Measurements from ENCODE around the gene C10orf62. TPM values are rescaled to one million over a fixed set of nuclear protein-coding genes. Genes with fewer than 3 reads are reported as not detected.
A peak's percentile ranks its signal among the peaks of the same experiment; 100 is the strongest.

Gene C10orf62
- total and polyA plus RNA-seq, 2 of the 13 experiments (the other 11 are each of a cell fraction or from before 2014, with no cell fraction given), result 0.61 to 1.6 TPM

DNA sequence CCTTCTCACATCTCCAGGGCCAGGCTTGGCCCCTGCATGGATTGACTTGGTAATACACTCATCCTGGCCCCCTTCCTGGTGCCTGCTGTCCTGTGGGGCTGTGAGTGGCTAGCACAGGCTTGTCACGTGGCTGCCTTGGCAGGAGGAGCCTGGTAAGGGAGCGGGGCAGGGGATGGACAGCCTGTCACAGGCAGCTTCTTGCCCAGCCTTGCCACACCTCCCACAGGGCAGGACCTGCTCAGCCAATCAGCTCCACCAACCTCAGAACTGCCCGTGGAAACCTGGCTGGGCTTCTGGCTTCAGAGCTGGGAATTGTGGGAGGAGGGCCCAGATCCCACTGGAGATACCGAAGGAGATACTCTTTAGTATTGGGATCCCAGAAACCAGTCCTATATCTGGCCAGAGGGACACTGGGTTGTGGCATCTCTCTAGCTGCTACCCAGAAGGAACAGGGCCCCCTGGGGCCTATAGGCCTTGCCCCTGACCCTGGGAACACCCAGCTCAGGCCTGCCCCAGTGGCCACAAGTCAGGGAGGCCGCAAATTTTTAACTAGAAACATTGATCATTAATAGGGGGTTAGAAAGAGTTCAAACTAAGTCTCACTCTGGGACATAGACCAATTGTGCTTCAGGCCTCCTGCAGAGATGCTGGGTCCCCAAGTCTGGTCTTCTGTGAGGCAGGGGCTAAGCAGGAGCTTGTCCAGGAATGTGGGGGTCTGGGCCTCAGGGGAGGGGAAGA is 5.3 kb upstream of the C10orf62 start, which contains the start of gene HOGA1 (continued):
- TF ChIP-seq, protein P1, sequence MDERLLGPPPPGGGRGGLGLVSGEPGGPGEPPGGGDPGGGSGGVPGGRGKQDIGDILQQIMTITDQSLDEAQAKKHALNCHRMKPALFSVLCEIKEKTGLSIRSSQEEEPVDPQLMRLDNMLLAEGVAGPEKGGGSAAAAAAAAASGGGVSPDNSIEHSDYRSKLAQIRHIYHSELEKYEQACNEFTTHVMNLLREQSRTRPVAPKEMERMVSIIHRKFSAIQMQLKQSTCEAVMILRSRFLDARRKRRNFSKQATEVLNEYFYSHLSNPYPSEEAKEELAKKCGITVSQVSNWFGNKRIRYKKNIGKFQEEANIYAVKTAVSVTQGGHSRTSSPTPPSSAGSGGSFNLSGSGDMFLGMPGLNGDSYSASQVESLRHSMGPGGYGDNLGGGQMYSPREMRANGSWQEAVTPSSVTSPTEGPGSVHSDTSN (CRISPR knock-in tag; IDR thresholded peaks at IDR 0.05), result peak; percentile 34; the same call in 1 of the 2 replicates
- TF ChIP-seq YEATS2 (CRISPR knock-in tag; IDR thresholded peaks at IDR 0.05; ENCODE audit: borderline replicate concordance) (peak; percentile 50; the same call in 1 of the 2 replicates), PLRG1 (conservative IDR thresholded peaks at IDR 0.05) (no peak), ZNF574 (CRISPR knock-in tag; IDR thresholded peaks at IDR 0.05) (0 out of 2 replicates have a peak, but pooled peaks have one; percentile 13), PREB (CRISPR knock-in tag; IDR thresholded peaks at IDR 0.05) (no peak), THRA (CRISPR knock-in tag; IDR thresholded peaks at IDR 0.05; ENCODE audit: borderline replicate concordance) (0 out of 2 replicates have a peak, but pooled peaks have one; percentile 8), ZBED4 (CRISPR knock-in tag; IDR thresholded peaks at IDR 0.05; ENCODE audit: borderline replicate concordance) (0 out of 2 replicates have a peak, but pooled peaks have one; percentile 22), HNRNPUL1 (IDR thresholded peaks at IDR 0.05; ENCODE audit: low read depth, low read length) (no peak), SALL1 (CRISPR knock-in tag; IDR thresholded peaks at IDR 0.05) (peak; percentile 61; the same call in 1 of the 2 replicates), ZNF572 (CRISPR knock-in tag; IDR thresholded peaks at IDR 0.05) (no peak; the same call in 1 of the 2 replicates), ATRX (CRISPR knock-in tag; IDR thresholded peaks at IDR 0.05; ENCODE audit: borderline replicate concordance) (no peak), MLX (CRISPR knock-in tag; IDR thresholded peaks at IDR 0.05) (peak; percentile 66; the same call in 1 of the 2 replicates), KMT2B (CRISPR knock-in tag; IDR thresholded peaks at IDR 0.05) (0 out of 2 replicates have a peak, but pooled peaks have one; percentile 27), ZNF788 (CRISPR knock-in tag; IDR thresholded peaks at IDR 0.05; ENCODE audit: borderline replicate concordance) (peak; percentile 51; the same call in 1 of the 2 replicates)
- TF ChIP-seq, protein P2, sequence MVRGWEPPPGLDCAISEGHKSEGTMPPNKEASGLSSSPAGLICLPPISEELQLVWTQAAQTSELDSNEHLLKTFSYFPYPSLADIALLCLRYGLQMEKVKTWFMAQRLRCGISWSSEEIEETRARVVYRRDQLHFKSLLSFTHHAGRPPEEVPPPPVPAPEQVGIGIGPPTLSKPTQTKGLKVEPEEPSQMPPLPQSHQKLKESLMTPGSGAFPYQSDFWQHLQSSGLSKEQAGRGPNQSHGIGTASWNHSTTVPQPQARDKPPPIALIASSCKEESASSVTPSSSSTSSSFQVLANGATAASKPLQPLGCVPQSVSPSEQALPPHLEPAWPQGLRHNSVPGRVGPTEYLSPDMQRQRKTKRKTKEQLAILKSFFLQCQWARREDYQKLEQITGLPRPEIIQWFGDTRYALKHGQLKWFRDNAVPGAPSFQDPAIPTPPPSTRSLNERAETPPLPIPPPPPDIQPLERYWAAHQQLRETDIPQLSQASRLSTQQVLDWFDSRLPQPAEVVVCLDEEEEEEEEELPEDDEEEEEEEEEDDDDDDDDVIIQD (CRISPR knock-in tag; IDR thresholded peaks at IDR 0.05; ENCODE audit: low read depth), result peak; percentile 38; the same call in 1 of the 2 replicates
